ENCODE data around the gene ELMOD1. TPM values are rescaled to one million over a fixed set of nuclear protein-coding genes. Genes with fewer than 3 reads are reported as not detected.
"Not testable (repeated sequence)": the region's sequence is repeated elsewhere in the genome, so short reads cannot be mapped to it uniquely, and the experiment has no call there.

The ELMOD1 gene
- total and polyA plus RNA-seq, 2 donors (not counting 3 experiments of a cell fraction or from before 2014, with no cell fraction given), result 1.6 to 2.4 TPM

GRCh38 chr11:107565219-107565937 is 25.6 kb upstream of the ELMOD1 start, which contains the start of gene ALKBH8:
Gene ALKBH8 (minus strand): TSS chr11:107565735. CDS start chr11:107560893, 4,842 bp downstream.
- H3K9me1 ChIP-seq (replicated peaks; ENCODE audit: control insufficient read depth, extremely low read depth, insufficient read depth, low read length), result no peaks in the 10 kb centered on the region
- intact Hi-C loops (cut with micrococcal nuclease) (loop anchor here (2.0 to 10.0 kb wide), 4 partner anchors 25 to 439 kb away; partner anchors contain the start of genes CUL5, ELMOD1 and SLC35F2), dilution Hi-C loops (cut with MboI; ENCODE audit: extremely low pct_ligation_motif_present, low sequenced_read_pairs) (no loop called here)
- H3K79me2 ChIP-seq (ENCODE audit: control insufficient read depth, insufficient read depth, low read length), result peaks cover 16% of the 10 kb centered on the region
- H3K27me3 ChIP-seq (ENCODE audit: control insufficient read depth in 2 of 2, insufficient read depth in 2 of 2, low read length in 2 of 2), result no peaks in the 10 kb centered on the region
- no peaks in the 10 kb centered on the region for H4K20me1 ChIP-seq (replicated peaks; ENCODE audit: control insufficient read depth, extremely low read depth, insufficient read depth, low read length)
- H3K9ac ChIP-seq (replicated peaks; ENCODE audit: extremely low read depth, insufficient read depth, low read length), result peak within 1 kb of the TSS; percentile 69
- H3K4me3 ChIP-seq (replicated peaks in 1 of 3; ENCODE audit: insufficient read depth in 1 of 3, low read depth in 1 of 3, low read length in 3 of 3), result peak within 1 kb of the TSS; percentile 28 to 80 (median 79)
- CTCF ChIA-PET, result interaction anchor here (1.7 to 4.6 kb wide), 5 partner anchors 16 to 206 kb away, joined by 3 to 78 read pairs (median 9); no protein-coding TSS in a partner anchor
- no peaks in the 10 kb centered on the region for H3K36me3 ChIP-seq (ENCODE audit: control insufficient read depth in 2 of 2, extremely low read depth in 1 of 2, insufficient read depth in 2 of 2, low read length in 2 of 2)
- peak within 1 kb of the TSS; percentile 83 for H2AFZ ChIP-seq (ENCODE audit: low read depth, low read length)
- peaks cover 36% of the 10 kb centered on the region for H3K4me1 ChIP-seq (ENCODE audit: control insufficient read depth, extremely low read depth, insufficient read depth, low read length)
- POLR2A ChIA-PET, result no interaction called here
- FAIRE-seq (peak; percentile 73), DNase-seq (ENCODE audit: low read depth, low spot score) (peak; percentile 75)
- H3K4me2 ChIP-seq (ENCODE audit: insufficient read depth, low read length), result peak within 1 kb of the TSS; percentile 69
- TSS peak; percentile 37 for BruUV-seq (replicated peaks)
- H3K9me3 ChIP-seq (replicated peaks; ENCODE audit: control insufficient read depth, insufficient read depth, low read length), result no peaks in the 10 kb centered on the region
- H3K27ac ChIP-seq (ENCODE audit: insufficient read depth, low read depth, low read length), result peak within 1 kb of the TSS; percentile 48
- TF ChIP-seq EZH2 (IDR thresholded peaks at IDR 0.05; ENCODE audit: borderline replicate concordance, low read depth, low read length, severe bottlenecking), result no peak
- TF ChIP-seq POLR2A (IDR thresholded peaks at IDR 0.05; ENCODE audit: low read depth, low read length), result peak; percentile 67
- peak; percentile 72 for TF ChIP-seq POLR2AphosphoS5 (IDR thresholded peaks at IDR 0.05; ENCODE audit: insufficient read depth, low read depth, low read length)
- TF ChIP-seq MAX (IDR thresholded peaks at IDR 0.05; ENCODE audit: insufficient read depth, insufficient read length), result peak; percentile 78
- no peak for TF ChIP-seq GATA2 (IDR thresholded peaks at IDR 0.05; ENCODE audit: insufficient read depth, insufficient read length, low read depth, low read length)
- TF ChIP-seq MYC (IDR thresholded peaks at IDR 0.05; ENCODE audit: low read depth, low read length), result peak; percentile 63
- TF ChIP-seq FOS (IDR thresholded peaks at IDR 0.05; ENCODE audit: borderline replicate concordance, insufficient read depth, low read length), result no peak

GRCh38 chr11:107565955-107566501 is 24.9 kb upstream of the ELMOD1 start:
- H2AFZ ChIP-seq (ENCODE audit: low read depth, low read length), result peak overlapping the region; percentile 83
- FAIRE-seq; H3K36me3 ChIP-seq (ENCODE audit: control insufficient read depth in 2 of 2, extremely low read depth in 1 of 2, insufficient read depth in 2 of 2, low read length in 2 of 2); dilution Hi-C loops (cut with MboI; ENCODE audit: extremely low pct_ligation_motif_present, low sequenced_read_pairs); BruUV-seq (replicated peaks); H3K27me3 ChIP-seq (ENCODE audit: control insufficient read depth in 2 of 2, insufficient read depth in 2 of 2, low read length in 2 of 2); DNase-seq (ENCODE audit: low read depth, low spot score); H4K20me1 ChIP-seq (replicated peaks; ENCODE audit: control insufficient read depth, extremely low read depth, insufficient read depth, low read length); H3K9me3 ChIP-seq (replicated peaks; ENCODE audit: control insufficient read depth, insufficient read depth, low read length); POLR2A ChIA-PET; H3K9me1 ChIP-seq (replicated peaks; ENCODE audit: control insufficient read depth, extremely low read depth, insufficient read depth, low read length): not testable (repeated sequence)
- intact Hi-C loops (cut with micrococcal nuclease), result loop anchor here (2.0 to 10.0 kb wide), 4 partner anchors 25 to 439 kb away; partner anchors contain the start of genes CUL5, ELMOD1 and SLC35F2
- CTCF ChIA-PET, result interaction anchor here (2.1 to 14.5 kb wide), 4 partner anchors 17 to 205 kb away, joined by 7 to 251 read pairs (median 44); no protein-coding TSS in a partner anchor
- peaks cover 15% of the 10 kb centered on the region for H3K79me2 ChIP-seq (ENCODE audit: control insufficient read depth, insufficient read depth, low read length)
- peak overlapping the region; percentile 69 for H3K4me2 ChIP-seq (ENCODE audit: insufficient read depth, low read length)
- peaks cover 36% of the 10 kb centered on the region for H3K4me1 ChIP-seq (ENCODE audit: control insufficient read depth, extremely low read depth, insufficient read depth, low read length)
- H3K4me3 ChIP-seq (replicated peaks in 1 of 3; ENCODE audit: insufficient read depth in 1 of 3, low read depth in 1 of 3, low read length in 3 of 3), result peak overlapping the region; percentile 28 to 80 (median 79)
- peak overlapping the region; percentile 69 for H3K9ac ChIP-seq (replicated peaks; ENCODE audit: extremely low read depth, insufficient read depth, low read length)
- peak overlapping the region; percentile 48 for H3K27ac ChIP-seq (ENCODE audit: insufficient read depth, low read depth, low read length)

Measured in endothelial cell of umbilical vein (primary cell).